ENCODE measurements around the gene FAM174B. TPM values are rescaled to one million over a fixed set of nuclear protein-coding genes. Genes with fewer than 3 reads are reported as not detected.

The FAM174B gene
- total RNA-seq, 4 donors from 2014 or later = 6.6 to 16.5 (median 9.7) TPM

DNA sequence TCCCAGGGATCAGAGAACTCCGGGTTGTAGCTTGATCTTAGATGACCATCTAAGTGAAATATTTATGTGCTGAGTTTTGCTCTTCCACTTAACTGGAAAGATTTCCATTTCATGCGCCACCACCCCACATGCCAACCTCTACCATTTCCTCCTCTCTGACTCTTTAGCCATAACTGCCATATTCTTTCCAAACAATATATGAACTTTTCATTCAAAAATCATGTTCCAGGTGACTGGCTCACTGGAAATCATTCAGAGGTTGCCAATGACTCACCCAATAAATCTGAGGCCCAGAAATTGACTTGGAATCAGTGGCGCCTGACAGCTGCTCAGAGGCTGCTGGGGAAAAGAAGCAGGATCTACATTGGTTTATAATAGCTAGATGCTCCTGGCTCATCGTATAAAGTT, 31.6 kb upstream of the FAM174B start:
- DNase-seq (ENCODE audit: low spot score in 2 of 2) = no peak
- no peak overlapping the region for H3K27ac ChIP-seq
- 89 to 94% methylated on average over 4 of the region's 4 CpGs for WGBS, 2 donors
- H3K4me1 ChIP-seq = peaks cover 0 to 12% (median 3%) of the 10 kb centered on the region in 4 donors
- peaks cover 0 to 11% (median 0%) of the 10 kb centered on the region in 4 donors for H3K9me3 ChIP-seq
- no peaks in the 10 kb centered on the region for H3K27me3 ChIP-seq
- TF ChIP-seq EP300 (IDR thresholded peaks at IDR 0.05) (no peak), CTCF (IDR thresholded peaks at IDR 0.05) (no peak), POLR2A (IDR thresholded peaks at IDR 0.05) (no peak)
- H3K4me3 ChIP-seq = no peak overlapping the region
- H3K36me3 ChIP-seq = no peaks in the 10 kb centered on the region

DNA sequence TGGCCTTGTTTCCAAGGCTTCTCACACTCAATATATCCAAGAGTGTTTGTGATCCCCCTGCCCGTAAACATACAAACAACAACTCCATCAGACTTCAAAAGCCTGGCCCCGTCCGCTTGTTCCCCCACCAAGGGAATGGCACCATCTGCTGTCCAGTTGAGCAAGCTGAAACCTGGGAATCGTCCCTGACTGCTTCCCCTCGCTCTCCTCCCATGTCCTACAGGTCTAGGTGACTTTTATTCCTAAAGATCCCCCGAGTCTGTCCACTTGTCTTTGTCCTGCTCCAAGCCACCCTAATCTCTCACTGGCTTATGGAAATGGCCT, 27.9 kb upstream of the FAM174B start:
- Histone ChIP-seq H3K36me3 (no peaks in the 10 kb centered on the region), H3K9me3 (peaks cover 0 to 5% (median 0%) of the 10 kb centered on the region in 4 donors), H3K27ac (peak overlapping the region in 1 of 4 donors; percentile 72), H3K4me3 (no peak overlapping the region), H3K4me1 (peaks cover 0 to 32% (median 15%) of the 10 kb centered on the region in 4 donors), H3K27me3 (no peaks in the 10 kb centered on the region)
- no peak for DNase-seq (ENCODE audit: low spot score in 2 of 2)
- TF ChIP-seq EP300 (IDR thresholded peaks at IDR 0.05) (no peak), CTCF (IDR thresholded peaks at IDR 0.05) (peak; percentile 21 to 73 (median 59)), POLR2A (IDR thresholded peaks at IDR 0.05) (no peak)
- 54 to 74% methylated on average over 6 of the region's 6 CpGs for WGBS, 2 donors

- Histone ChIP-seq H3K4me1 (peaks cover 0 to 32% (median 15%) of the 10 kb centered on the region in 4 donors), H3K27me3 (no peaks in the 10 kb centered on the region), H3K9me3 (no peaks in the 10 kb centered on the region), H3K36me3 (no peaks in the 10 kb centered on the region), H3K27ac (peak overlapping the region in 2 of 4 donors; percentile 72 to 89), H3K4me3 (no peak overlapping the region)
- WGBS, 2 donors = 72 to 77% methylated on average over 7 of the region's 7 CpGs
- peak in 1 of 2 donors; percentile 31 for DNase-seq (ENCODE audit: low spot score in 2 of 2)
- no peak for TF ChIP-seq CTCF (IDR thresholded peaks at IDR 0.05)
- TF ChIP-seq EP300 (IDR thresholded peaks at IDR 0.05) = peak in 1 of 2 donors; percentile 70
- no peak for TF ChIP-seq POLR2A (IDR thresholded peaks at IDR 0.05)
These were observed 27.4 kb upstream of the FAM174B start for GRCh38 chr15:92682741-92683510.

DNA sequence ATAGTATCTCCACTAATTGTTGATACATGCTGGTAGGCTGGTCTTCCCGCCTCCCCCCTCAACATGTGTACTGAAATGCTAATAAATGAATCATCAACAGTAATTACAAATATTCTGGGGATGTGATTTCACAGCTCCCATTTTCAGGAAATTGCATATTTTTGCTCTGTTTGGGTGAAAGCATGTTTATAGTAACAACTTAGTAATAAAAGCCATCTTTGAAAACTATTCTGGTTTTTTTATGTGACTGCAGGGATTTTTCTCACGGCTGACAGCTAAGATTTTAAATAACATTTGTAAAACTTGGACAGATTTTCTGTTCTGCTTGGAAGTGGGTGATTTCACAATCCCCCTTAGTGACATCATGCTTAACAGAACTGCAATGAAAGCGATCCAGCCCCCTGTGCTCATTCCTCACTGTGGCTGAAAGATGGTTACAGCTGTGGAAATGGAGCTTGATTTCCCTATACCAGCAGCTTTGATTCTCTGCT, 25.6 kb upstream of the FAM174B start:
- H3K27ac ChIP-seq = peak overlapping the region in 3 of 4 donors; percentile 21 to 89 (median 72)
- WGBS, 2 donors = 22 to 32% methylated on average over 3 of the region's 3 CpGs

DNA sequence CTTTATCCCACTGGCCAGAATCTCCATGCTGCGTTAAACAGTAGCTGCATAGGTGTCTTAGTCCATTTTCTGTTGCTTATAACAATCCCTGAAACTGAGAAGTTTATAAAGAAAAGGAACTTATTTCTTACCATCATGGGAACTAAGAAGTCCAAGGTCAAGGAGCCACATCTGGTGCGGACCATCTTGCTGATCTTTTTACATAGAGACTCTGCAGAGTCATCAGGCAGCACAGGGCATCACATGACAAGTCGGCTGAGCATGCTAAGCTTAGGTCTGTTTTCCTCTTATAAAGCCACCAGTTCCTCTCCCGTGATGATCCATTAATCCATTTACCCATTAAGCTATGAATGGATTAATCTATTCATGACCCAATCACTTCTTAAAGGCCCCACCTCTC, 22.4 kb upstream of the FAM174B start:
- DNase-seq (ENCODE audit: low spot score in 2 of 2) = peak in 1 of 2 donors; percentile 55
- Histone ChIP-seq H3K27ac (no peak overlapping the region), H3K27me3 (no peaks in the 10 kb centered on the region), H3K9me3 (no peaks in the 10 kb centered on the region), H3K4me1 (peaks cover 0 to 29% (median 15%) of the 10 kb centered on the region in 4 donors), H3K4me3 (no peak overlapping the region), H3K36me3 (no peaks in the 10 kb centered on the region)
- WGBS, 2 donors = 58 to 65% methylated on average over 4 of the region's 4 CpGs
- TF ChIP-seq POLR2A (IDR thresholded peaks at IDR 0.05) (no peak), EP300 (IDR thresholded peaks at IDR 0.05) (peak in 1 of 2 donors; percentile 66)

More for the DNA sequence above, 25.6 kb upstream of the FAM174B start:
- H3K4me3 ChIP-seq = no peak overlapping the region
- no peak for TF ChIP-seq POLR2A (IDR thresholded peaks at IDR 0.05)
- TF ChIP-seq EP300 (IDR thresholded peaks at IDR 0.05) = peak; percentile 66 to 93
- H3K4me1 ChIP-seq = peaks cover 0 to 32% (median 15%) of the 10 kb centered on the region in 4 donors
- H3K9me3 ChIP-seq = no peaks in the 10 kb centered on the region
- peak in 1 of 2 donors; percentile 66 for DNase-seq (ENCODE audit: low spot score in 2 of 2)
- no peaks in the 10 kb centered on the region for H3K36me3 ChIP-seq
- no peaks in the 10 kb centered on the region for H3K27me3 ChIP-seq

DNA sequence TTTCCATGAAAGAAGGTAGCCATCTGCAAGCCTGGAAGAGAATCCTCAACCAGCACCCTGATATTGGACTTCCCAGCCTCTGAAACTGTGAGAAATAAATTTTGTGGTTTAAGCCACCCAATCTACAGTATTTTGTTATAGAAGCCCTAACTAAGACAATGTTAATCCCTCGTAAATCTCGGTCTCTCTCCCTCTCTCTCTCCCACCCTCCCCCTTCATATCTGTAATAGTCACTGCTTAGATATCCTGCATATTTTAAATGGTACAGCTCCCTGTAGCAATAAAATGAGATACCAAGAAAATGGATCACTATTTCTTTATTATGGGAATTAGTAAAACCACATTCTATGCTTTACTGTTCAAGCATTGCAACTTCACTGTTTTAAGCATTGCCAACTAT, 21.0 kb upstream of the FAM174B start:
- Histone ChIP-seq H3K27me3 (no peaks in the 10 kb centered on the region), H3K36me3 (no peaks in the 10 kb centered on the region), H3K9me3 (no peaks in the 10 kb centered on the region), H3K4me3 (no peak overlapping the region), H3K4me1 (peaks cover 0 to 14% (median 5%) of the 10 kb centered on the region in 4 donors), H3K27ac (no peak overlapping the region)
- 99 to 100% methylated on average over 2 of the region's 2 CpGs for WGBS, 2 donors
- TF ChIP-seq CTCF (IDR thresholded peaks at IDR 0.05) (no peak), POLR2A (IDR thresholded peaks at IDR 0.05) (no peak), EP300 (IDR thresholded peaks at IDR 0.05) (no peak)
- no peak for DNase-seq (ENCODE audit: low spot score in 2 of 2)

Data from tibial nerve (tissue), 4 donors.